Esophagus squamous epithelium (tissue), 4 donors: ENCODE data around the gene NLGN3.

Source experiments
- POLR2A ChIP-seq, 4 donors: fragments of 450-650 bp; IDR thresholded peaks; one replicate each; pipeline ENCODE4 v1.6.1; 2017; ENCODE audit warnings: antibody characterized with exemption in 4 of 4, mild to moderate bottlenecking in 4 of 4, moderate library complexity in 3 of 4
- TF ChIP-seq, protein P1 (sequence below), 6 experiments: fragments of 450-650 bp in 4 of 6; fragments of 200-600 bp in 2 of 6; sonication (generic) in 2 of 6; IDR thresholded peaks; one replicate each; pipeline ENCODE4 v1.5.1; 2016 to 2019; ENCODE audit warnings: antibody characterized with exemption in 6 of 6, mild to moderate bottlenecking in 4 of 6, moderate library complexity in 4 of 6

DNA sequence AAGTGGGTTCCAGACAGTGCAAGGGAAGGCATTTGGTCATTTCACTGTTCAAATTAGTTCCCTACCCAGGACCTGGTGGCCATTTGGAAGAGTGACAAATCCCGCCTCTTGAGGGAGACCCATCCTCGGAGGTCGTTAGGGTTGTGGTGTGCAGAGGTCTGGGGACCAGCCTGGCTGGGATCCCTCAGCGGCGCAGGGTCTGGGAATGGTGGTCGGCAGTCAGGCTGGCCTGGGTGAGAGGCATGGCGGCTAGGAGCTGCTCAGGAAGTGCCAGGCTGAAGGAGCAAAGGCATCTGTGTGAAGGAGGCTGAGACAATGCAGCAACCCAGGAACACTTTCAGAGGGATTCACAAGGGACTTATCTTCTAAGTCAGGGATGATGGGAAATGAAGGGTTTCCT is 6.7 kb downstream of the NLGN3 start:
- TF ChIP-seq, protein P1, sequence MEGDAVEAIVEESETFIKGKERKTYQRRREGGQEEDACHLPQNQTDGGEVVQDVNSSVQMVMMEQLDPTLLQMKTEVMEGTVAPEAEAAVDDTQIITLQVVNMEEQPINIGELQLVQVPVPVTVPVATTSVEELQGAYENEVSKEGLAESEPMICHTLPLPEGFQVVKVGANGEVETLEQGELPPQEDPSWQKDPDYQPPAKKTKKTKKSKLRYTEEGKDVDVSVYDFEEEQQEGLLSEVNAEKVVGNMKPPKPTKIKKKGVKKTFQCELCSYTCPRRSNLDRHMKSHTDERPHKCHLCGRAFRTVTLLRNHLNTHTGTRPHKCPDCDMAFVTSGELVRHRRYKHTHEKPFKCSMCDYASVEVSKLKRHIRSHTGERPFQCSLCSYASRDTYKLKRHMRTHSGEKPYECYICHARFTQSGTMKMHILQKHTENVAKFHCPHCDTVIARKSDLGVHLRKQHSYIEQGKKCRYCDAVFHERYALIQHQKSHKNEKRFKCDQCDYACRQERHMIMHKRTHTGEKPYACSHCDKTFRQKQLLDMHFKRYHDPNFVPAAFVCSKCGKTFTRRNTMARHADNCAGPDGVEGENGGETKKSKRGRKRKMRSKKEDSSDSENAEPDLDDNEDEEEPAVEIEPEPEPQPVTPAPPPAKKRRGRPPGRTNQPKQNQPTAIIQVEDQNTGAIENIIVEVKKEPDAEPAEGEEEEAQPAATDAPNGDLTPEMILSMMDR (IDR thresholded peaks at IDR 0.05): no peak
- TF ChIP-seq POLR2A (IDR thresholded peaks at IDR 0.05): no peak
